HG02623 (cell line): ENCODE data around the gene PTCD1.
"Not testable (repeated sequence)": the region's sequence is repeated elsewhere in the genome, so short reads cannot be mapped to it uniquely, and the experiment has no call there.

Experiments used
- ATAC-seq: cut with Tn5 transposase; IDR thresholded peaks from one replicate; pipeline ENCODE4 v1.9.1; 2021; ENCODE audit warnings: moderate library complexity; ENCODE audit not compliant: unreplicated experiment

The PTCD1 gene

GRCh38 chr7:99452541-99452940 is 13.9 kb upstream of the PTCD1 start:
- no peak for ATAC-seq

DNA sequence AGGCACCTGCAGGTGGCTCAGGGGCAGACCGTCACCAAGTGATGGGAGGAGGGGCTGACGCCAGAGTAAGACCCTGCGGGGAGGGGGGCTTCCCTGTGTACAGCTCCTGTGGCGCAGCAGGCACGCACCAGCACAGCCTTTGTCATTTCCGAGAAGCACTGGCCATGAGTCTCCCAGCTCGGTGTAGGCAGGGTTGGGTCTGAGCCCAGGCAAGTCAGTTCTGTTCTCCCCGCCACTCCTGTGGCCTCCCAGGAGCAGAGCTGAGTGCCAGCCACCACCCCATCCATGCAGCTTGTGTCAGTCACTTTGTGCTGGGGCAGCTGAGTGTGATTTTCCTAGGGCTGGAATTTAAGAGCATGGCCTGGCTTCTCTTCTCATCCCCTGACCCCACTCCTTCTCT is 13.3 kb upstream of the PTCD1 start:
- no peak for ATAC-seq

- no peak for ATAC-seq
Observed at GRCh38 chr7:99449326-99449725, 10.7 kb upstream of the PTCD1 start.

- ATAC-seq, result no peak
Observed at GRCh38 chr7:99448855-99449254, 10.3 kb upstream of the PTCD1 start.

DNA sequence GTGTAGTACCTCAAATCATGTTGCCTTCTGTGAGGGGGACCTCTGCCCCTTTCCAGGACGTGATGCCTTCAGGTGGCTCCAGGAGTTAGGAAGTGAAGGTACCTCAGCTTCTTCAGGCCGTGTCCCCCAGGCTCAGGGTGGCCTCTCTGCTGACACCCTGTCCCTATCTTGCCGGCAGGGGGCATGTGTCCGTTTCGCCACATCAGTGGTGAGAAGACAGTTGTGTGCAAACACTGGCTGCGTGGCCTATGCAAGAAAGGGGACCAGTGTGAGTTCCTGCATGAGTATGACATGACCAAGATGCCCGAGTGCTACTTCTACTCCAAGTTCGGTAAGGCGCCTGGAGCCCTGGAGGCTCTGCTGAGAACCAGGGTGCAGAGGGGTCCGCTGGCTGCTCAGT is 9.3 kb upstream of the PTCD1 start:
- ATAC-seq, result no peak

GRCh38 chr7:99446096-99446495 is 7.5 kb upstream of the PTCD1 start:
- ATAC-seq, result no peak

DNA sequence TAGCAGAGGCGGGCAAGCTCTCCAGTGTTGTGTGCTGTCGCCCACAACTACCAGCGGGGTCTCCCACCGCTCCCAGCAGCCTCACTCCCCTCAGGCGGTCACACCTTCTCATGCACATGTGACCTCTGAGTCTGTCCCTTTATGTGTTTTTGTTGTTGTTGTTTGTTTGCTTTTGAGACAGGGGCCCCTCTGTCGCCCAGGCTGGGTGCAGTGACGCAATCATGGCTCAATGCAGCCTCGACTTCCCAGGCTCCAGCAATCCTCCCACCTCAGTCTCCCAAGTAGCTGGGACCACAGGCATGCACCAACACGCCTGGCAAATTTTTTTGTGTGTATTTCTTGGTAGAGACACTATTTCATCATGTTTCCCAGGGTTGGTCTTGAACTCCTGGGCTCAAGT is 1.6 kb upstream of the PTCD1 start:
- no peak for ATAC-seq

- ATAC-seq, result no peak
Observed at GRCh38 chr7:99437946-99438572, 539 bp downstream of the PTCD1 start.

GRCh38 chr7:99433158-99433557 is 5.4 kb downstream of the PTCD1 start:
- no peak for ATAC-seq

DNA sequence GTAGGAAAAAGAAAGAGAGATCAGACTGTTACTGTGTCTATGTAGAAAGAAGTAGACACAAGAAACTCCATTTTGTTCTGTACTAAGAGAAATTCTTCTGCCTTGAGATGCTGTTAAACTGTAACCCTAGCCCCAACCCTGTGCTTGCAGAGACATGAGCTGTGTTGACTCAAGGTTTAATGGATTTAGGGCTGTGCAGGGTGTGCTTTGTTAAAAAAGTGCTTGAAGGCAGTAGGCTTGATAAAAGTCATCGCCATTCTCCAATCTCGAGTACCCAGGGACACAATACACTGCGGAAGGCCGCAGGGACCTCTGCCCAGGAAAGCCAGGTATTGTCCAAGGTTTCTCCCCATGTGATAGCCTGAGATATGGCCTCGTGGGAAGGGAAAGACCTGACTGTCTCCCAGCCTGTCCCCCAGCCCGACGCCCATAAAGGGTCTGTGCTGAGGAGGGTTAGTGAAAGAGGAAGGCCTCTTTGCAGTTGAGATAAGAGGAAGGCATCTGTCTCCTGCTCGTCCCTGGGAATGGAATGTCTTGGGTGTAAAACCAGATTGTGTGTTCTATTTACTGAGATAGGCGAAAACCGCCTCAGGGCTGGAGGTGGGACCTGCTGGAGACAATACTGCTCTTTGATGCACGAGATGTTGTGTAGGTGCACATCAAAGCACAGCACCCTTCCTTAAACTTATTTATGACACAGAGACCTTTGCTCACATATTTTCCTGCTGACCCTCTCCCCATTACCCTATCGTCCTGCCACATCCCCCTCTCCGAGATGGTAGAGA is 6.7 kb downstream of the PTCD1 start:
- ATAC-seq, result not testable (repeated sequence)

DNA sequence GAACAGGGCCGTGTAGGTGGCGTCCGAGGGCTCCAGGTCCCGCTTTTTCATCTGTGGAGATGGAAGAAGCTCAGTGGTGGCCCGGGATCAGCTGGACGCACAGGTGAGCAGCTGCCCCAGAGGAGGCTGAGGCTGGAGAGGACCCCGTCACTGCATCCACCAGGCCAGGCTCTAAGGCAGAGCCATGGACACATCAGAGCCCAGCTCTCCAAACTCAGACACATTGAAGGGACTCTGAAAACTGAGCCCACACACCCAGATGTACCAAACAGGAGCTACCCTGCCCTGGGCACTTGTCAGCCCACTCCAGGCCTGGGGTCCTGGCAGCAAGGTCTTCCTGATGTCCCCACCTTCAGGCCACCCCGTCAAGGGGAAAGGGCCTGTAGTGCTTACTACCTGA is 8.8 kb downstream of the PTCD1 start:
- ATAC-seq, result no peak

- no peak for ATAC-seq
Observed at GRCh38 chr7:99428972-99429566, 9.5 kb downstream of the PTCD1 start.

DNA sequence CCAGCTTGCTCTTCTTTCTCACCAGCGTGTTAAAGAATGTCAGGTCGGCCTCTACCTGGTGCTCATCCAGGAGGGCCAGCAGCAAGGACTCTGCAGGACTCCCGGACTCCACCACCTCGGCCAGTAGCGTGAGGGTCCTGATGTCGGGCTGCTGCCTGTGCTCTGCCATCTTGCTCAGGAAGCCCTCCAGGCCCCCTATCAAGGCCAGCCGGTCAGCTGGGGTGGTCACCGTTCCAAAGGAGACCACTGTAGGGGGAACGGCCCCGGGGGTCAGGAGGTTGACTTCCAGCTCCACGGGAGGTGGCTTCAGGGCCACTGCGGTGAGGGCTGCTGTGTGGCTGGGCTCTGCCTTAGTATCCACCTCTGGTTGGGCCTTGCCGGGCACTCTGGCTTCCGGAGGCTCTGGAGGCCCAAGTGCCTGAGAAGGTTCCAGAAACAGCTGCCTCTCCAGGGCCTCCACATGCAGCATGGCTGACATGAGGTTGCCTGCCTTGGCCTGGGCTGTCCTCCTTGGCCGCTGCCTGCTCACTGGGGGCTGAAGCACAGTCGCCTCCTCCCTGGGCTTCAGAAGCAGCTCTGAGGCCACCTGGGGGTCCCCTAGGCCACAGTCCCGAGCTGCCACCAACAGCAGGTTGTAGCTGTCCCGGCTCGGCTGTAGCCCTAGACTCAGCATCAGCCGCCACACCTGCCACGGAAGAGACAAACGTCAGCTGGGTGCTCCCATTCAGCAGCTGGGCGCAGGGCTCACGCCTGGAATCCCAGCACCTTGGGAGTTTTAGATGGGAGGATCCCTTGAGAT is 13.5 kb downstream of the PTCD1 start:
- no peak for ATAC-seq

- ATAC-seq, result no peak
Observed at GRCh38 chr7:99422625-99423024, 16.0 kb downstream of the PTCD1 start.

- ATAC-seq, result no peak
Observed at GRCh38 chr7:99422186-99422585, 16.4 kb downstream of the PTCD1 start.

DNA sequence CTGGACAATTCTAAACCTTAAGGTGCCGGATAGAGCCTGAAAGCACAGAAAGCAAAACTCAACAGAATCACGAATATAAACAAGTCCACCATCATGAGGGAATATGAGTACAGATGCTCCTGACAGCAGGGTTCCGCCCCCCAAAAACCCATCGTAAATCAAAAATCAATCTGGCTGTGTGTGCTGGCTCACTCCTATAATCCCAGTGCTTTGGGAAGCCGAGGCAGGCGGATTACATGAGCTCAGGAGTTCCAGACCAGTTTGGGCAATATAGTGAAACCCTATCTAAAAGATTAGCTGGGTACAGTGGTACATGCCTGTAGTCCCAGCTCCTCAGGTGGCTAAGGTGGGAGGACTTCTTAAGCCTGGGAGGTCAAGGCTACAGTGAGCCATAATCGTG is 17.6 kb downstream of the PTCD1 start:
- no peak for ATAC-seq

DNA sequence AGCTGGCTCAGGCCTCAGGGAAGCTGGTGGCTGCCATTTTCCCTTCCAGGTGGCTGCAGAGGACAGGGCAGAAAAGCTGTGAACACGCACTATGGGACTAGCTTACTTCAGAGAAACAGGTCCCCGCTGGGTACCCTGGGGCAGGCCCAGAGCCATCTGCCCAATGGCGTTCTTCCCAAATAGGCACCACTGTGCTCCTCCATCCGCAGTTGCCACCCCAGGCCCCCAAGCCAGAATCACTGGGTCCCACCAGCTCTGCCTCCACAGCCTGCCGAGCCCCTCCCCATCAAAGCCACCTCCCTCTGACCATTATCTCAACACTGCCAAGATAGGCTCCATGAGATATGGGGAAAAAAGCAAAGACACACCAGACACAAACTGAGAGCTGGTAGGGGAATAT is 18.4 kb downstream of the PTCD1 start:
- no peak for ATAC-seq

DNA sequence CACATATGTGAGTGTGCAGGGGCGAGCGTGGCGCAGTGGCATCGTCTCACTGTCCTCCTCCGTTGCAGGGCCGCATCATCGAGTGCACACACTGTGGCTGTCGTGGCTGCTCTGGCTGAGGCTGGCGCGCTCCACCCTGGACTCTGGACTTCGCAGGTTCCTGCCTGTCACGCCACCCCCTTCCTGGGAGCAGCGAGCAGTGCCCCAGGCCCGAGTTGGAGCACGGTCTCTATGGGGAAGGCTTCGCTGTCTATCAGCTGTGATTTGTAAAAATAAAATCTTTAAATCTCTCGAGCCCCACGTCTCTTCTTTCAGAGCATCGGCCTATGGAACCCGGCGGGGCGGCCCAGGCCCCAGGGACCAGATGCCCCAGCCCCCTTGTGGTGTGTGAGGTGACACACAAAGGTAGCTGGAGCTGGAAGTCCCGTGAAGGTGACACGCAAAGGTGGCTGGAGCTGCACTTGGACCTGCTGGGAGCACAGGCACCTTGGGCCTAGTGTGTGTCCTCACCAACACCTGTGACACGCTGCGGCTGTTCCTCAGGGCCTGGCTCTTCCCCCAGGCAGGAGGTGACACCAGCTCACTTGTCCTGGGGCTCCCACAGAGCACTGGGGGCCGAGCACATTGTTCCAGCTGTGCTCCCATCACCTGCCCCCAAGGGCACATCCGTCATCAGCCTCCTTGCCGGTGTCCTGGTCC is 19.1 kb downstream of the PTCD1 start:
- ATAC-seq, result no peak

DNA sequence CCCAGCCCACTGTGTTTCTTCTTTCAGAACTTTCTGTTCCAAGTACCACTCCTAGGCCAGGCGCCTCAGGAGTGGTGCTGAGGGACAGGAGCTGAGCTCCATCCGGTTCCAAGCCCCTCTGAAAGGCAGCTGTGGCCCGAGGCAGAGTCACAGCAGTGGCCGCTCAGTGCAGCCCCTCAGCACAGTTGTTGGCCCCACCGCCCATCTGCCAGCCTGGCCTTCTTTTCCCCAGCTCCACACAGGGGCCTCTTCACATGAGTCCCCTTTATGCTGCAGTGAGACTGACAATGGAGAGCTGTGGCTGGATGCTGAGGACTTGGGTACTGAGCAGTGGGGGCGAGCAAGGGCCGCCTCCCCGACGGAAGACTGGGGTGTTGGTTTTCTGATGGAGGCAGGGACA is 20.3 kb downstream of the PTCD1 start:
- ATAC-seq, result no peak

DNA sequence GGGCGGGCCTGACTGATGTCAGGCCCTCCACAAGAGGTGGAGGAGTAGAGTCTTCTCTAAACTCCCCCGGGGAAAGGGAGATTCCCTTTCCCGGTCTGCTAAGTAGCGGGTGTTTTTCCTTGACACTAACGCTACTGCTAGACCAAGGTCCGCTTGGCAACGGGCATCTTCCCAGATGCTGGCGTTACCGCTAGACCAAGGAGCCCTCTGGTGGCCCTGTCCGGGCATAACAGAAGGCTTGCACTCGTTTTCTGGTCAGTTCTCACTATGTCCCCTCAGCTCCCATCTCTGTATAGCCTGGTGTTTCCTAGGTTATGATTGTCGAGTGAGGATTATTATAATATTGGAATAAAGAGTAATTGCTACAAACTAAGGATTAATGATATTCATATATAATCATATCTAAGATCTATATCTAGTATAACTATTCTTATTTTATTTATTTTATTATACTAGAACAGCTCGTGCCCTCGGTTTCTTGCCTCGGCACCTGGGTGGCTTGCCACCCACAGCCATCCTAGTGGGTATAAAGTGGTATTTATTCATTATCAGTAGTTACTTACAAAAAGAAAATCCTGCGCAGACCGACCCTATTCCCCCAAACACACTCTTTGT is 23.0 kb downstream of the PTCD1 start:
- not testable (repeated sequence) for ATAC-seq
